Measurements from ENCODE around the gene LONRF3.

DNA sequence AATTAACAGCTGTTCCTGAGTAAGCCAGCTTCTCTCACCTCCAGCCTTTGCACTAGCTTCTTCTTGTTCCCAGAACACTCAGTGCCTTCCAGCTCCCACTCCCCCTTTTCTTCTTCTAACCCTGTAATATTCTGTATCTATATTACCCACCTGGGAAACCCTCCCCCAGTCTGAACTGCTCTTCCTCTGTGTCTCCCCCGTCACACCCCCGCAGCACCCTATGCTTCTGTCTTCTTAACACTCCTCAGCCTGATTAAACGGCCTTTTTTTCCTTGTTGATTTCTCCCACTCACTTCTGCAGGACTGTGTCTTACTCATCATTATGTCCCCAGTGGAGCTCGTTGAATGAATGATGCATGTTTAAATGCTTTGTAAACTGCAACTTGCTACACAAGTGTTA lies 9.0 kb upstream of the LONRF3 start:
- TF ChIP-seq, protein P1, sequence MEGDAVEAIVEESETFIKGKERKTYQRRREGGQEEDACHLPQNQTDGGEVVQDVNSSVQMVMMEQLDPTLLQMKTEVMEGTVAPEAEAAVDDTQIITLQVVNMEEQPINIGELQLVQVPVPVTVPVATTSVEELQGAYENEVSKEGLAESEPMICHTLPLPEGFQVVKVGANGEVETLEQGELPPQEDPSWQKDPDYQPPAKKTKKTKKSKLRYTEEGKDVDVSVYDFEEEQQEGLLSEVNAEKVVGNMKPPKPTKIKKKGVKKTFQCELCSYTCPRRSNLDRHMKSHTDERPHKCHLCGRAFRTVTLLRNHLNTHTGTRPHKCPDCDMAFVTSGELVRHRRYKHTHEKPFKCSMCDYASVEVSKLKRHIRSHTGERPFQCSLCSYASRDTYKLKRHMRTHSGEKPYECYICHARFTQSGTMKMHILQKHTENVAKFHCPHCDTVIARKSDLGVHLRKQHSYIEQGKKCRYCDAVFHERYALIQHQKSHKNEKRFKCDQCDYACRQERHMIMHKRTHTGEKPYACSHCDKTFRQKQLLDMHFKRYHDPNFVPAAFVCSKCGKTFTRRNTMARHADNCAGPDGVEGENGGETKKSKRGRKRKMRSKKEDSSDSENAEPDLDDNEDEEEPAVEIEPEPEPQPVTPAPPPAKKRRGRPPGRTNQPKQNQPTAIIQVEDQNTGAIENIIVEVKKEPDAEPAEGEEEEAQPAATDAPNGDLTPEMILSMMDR (IDR thresholded peaks at IDR 0.05), result no peak
- TF ChIP-seq POLR2A (IDR thresholded peaks at IDR 0.05) (no peak), POLR2AphosphoS5 (IDR thresholded peaks at IDR 0.05) (no peak), EP300 (IDR thresholded peaks at IDR 0.05; ENCODE audit: low read depth) (no peak)
